ENCODE results near the gene DPCD.

- no peak for TF ChIP-seq CTCF (IDR thresholded peaks at IDR 0.05)
- no peak for TF ChIP-seq POLR2A (IDR thresholded peaks at IDR 0.05)
- TF ChIP-seq POLR2AphosphoS5 (IDR thresholded peaks at IDR 0.05) = no peak
Measured at GRCh38 chr10:101643546-101643945, 55.4 kb downstream of the DPCD start.
